GM23338 (cell line): Measurements from ENCODE around the gene MOCS3. TPM values are rescaled to one million over a fixed set of nuclear protein-coding genes. Genes with fewer than 3 reads are reported as not detected.

Source experiments
- polyA plus RNA-seq: library from polyadenylated mRNA; unstranded; fragments of >200 nt; fragmentation: Nextera tagmentation; extraction: Ambion mirVana; gene quantifications from 2 replicates; pipeline ENCODE4 v1.2.1, GENCODE V29; 2016
- total RNA-seq: library from RNA; depleted of rRNA; stranded (reverse); fragments of >200 nt; shearing (Covaris generic); gene quantifications from 2 replicates; pipeline ENCODE4 v1.2.3, GENCODE V29; 2014; rRNA removed

Gene MOCS3
- total and polyA plus RNA-seq, 2 experiments from 2014 or later, result 2.2 to 9.1 TPM

Other genes starting within 250 kb of the MOCS3 start
- gene PARD6B, start 227.2 kb upstream of the MOCS3 start, total RNA-seq, result 29.2 and 39.7 TPM in 2 replicates
- 20.0 and 23.5 TPM in 2 replicates for gene PARD6B, start 227.2 kb upstream of the MOCS3 start, polyA plus RNA-seq
- gene BCAS4, start 163.8 kb upstream of the MOCS3 start, total RNA-seq, result 6.3 and 22.2 TPM in 2 replicates
- gene BCAS4, start 163.8 kb upstream of the MOCS3 start, polyA plus RNA-seq, result 22.0 and 24.8 TPM in 2 replicates
- 95.0 and 98.0 TPM in 2 replicates for gene ADNP, start 27.4 kb upstream of the MOCS3 start, total RNA-seq
- gene ADNP, start 27.4 kb upstream of the MOCS3 start, polyA plus RNA-seq, result 83.9 and 106 TPM in 2 replicates
- 71.7 and 80.2 TPM in 2 replicates for gene DPM1, start 286 bp upstream of the MOCS3 start, total RNA-seq
- 117 and 130 TPM in 2 replicates for gene DPM1, start 286 bp upstream of the MOCS3 start, polyA plus RNA-seq
- gene KCNG1, start 64.3 kb downstream of the MOCS3 start, total RNA-seq, result 26.3 and 31.0 TPM in 2 replicates
- gene KCNG1, start 64.3 kb downstream of the MOCS3 start, polyA plus RNA-seq, result 6.6 and 8.1 TPM in 2 replicates